GM12875 (cell line): ENCODE data around the gene CDH1.

ENCODE experiments used
- H3K4me3 ChIP-seq: one replicate; pipeline ENCODE4 v1.5.1; 2011; ENCODE audit warnings: low read depth, low read length, control low read depth
- TF ChIP-seq, protein P1 (sequence below): IDR thresholded peaks from 2 replicates; pipeline ENCODE4 v1.5.1; 2011; ENCODE audit warnings: low read depth, mild to moderate bottlenecking, control low read depth, inconsistent platforms, low read length, moderate library complexity, borderline replicate concordance; ENCODE audit not compliant: insufficient read depth

CDH1 gene

DNA sequence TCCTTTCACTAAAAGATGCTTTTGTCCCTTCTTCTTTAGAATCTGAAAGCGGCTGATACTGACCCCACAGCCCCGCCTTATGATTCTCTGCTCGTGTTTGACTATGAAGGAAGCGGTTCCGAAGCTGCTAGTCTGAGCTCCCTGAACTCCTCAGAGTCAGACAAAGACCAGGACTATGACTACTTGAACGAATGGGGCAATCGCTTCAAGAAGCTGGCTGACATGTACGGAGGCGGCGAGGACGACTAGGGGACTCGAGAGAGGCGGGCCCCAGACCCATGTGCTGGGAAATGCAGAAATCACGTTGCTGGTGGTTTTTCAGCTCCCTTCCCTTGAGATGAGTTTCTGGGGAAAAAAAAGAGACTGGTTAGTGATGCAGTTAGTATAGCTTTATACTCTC lies 96.2 kb downstream of the CDH1 start:
- TF ChIP-seq, protein P1, sequence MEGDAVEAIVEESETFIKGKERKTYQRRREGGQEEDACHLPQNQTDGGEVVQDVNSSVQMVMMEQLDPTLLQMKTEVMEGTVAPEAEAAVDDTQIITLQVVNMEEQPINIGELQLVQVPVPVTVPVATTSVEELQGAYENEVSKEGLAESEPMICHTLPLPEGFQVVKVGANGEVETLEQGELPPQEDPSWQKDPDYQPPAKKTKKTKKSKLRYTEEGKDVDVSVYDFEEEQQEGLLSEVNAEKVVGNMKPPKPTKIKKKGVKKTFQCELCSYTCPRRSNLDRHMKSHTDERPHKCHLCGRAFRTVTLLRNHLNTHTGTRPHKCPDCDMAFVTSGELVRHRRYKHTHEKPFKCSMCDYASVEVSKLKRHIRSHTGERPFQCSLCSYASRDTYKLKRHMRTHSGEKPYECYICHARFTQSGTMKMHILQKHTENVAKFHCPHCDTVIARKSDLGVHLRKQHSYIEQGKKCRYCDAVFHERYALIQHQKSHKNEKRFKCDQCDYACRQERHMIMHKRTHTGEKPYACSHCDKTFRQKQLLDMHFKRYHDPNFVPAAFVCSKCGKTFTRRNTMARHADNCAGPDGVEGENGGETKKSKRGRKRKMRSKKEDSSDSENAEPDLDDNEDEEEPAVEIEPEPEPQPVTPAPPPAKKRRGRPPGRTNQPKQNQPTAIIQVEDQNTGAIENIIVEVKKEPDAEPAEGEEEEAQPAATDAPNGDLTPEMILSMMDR = no peak

DNA sequence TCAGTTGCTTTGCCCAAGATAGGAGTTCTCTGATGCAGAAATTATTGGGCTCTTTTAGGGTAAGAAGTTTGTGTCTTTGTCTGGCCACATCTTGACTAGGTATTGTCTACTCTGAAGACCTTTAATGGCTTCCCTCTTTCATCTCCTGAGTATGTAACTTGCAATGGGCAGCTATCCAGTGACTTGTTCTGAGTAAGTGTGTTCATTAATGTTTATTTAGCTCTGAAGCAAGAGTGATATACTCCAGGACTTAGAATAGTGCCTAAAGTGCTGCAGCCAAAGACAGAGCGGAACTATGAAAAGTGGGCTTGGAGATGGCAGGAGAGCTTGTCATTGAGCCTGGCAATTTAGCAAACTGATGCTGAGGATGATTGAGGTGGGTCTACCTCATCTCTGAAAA lies 97.5 kb downstream of the CDH1 start:
- TF ChIP-seq, protein P1 = no peak

More for the DNA sequence above, 96.2 kb downstream of the CDH1 start:
- no peak overlapping the region for H3K4me3 ChIP-seq

DNA sequence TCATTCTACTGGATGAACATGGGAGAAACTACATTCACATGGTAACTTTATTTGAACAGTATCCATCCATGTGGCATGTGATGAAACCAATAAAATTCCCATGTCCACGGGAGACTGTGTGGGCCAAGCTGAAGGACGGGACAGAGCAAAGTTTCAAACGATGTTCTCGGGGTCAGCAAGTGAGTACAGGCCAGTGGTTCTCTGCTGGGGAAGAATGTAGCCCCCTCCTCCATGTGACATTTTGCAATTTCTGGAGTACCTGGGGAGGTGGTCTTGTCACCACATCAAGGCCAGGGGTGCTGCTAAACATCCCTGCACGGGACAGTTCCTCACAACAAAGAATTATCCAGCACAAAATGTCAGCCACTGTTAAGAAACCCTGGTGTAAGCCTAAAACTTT lies 98.9 kb downstream of the CDH1 start:
- TF ChIP-seq, protein P1 = no peak

More for the DNA sequence above, 97.5 kb downstream of the CDH1 start:
- no peak overlapping the region for H3K4me3 ChIP-seq

DNA sequence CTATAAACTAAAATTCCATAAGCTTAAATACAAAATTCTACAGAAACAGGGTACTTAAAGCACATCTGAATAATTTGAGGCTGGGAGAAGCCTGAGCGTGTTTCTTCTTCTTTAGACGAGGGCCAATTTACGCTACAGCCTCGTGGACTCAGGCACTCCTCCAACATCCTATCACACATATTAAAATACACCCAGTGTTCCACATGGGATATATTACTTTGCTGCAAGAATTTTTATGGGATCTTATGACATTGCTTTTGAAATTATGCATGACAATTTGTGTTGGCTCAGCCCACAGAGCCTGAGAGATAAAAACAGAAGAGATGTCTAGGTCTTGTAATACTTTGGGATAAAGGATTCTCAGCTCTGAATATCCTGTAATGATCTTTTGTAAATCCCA lies 102.7 kb downstream of the CDH1 start:
- TF ChIP-seq, protein P1 = no peak
- H3K4me3 ChIP-seq = no peak overlapping the region

More for the DNA sequence above, 98.9 kb downstream of the CDH1 start:
- H3K4me3 ChIP-seq = no peak overlapping the region

DNA sequence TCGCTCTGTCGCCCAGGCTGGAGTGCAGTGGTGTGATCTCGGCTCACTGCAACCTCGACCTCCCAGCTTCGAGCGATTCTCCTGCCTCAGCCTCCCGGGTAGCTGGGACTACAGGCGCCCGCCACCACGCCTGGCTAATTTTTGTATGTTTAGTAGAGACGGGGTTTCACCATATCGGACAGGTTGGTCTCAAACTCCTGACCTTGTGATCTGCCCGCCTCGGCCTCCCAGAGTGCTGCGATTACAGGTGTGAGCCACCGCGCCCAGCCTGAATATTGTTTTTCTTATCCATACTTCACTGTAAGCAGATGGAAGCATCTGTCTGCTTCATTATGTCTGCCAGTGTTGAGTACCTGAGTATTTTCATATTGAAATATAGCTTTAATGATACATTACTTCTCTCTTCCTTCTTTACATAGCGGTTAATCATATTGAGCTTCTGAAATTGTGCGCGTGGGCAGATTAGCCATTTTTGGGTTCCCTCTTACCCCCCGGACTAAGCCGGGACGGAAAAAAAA lies 105.9 kb downstream of the CDH1 start:
- H3K4me3 ChIP-seq = peak overlapping the region; percentile 80

DNA sequence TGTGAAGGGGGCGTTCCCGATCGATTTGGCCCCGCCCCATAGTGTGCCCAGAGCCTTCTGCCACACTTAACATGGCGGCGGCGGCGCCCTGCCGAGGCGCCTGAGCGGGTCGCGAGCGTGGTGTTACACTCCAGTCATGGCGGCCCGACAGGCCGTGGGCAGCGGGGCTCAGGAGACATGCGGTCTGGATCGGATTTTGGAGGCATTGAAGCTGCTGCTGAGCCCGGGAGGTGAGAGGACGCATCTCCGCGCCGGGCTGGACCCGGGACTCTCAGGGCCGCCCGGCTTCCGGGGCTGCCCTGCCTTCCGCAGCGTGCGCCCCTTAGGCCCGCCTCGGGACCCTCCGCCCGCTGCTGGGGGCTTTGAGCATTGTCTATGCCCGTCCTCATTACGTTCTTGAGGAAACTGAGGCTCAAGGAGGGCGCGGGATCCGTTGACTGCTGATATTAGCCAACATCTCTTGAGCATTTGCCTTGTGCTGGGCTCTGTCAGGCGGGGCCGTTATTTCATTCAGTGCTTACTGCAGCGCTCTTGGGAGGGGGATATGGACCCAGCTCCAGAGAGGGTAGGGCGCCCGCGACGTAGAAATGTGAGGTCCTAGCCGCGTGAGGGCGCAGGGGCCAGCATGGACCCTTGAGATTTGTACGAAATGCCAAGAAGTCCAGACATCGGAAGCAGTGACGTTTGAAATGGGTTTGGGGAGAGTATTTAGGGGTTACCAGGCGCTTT lies 106.6 kb downstream of the CDH1 start, which contains the start of gene TANGO6:
Gene TANGO6 (plus strand): TSS at position 50 of the 729 bp plus-strand sequence. CDS start 87 bp downstream, at position 137.
- TF ChIP-seq, protein P1 = peak; percentile 39; the same call in 1 of the 2 replicates
- H3K4me3 ChIP-seq = peak within 1 kb of the TSS; percentile 80

DNA sequence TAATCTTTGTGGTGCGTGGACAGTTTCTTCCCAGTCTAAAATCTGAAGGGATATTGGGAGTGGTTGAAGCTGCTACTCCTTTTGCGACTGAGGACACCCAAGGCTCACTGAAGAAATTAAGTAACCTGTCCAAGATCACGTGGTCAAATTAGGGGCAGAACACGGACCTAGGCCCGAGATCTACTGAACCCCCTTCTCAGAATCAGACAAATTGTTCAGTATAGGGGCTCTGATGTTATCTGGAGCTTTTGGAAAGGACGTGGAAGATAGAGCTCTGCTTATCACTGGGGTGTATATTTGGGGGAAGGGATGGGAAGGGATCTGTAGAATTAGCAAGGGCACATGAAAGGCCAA lies 107.1 kb downstream of the CDH1 start:
- TF ChIP-seq, protein P1 = no peak
- peak overlapping the region; percentile 80 for H3K4me3 ChIP-seq
